Skin of body (tissue), 2 donors: ENCODE results near the gene KRT32. TPM values are rescaled to one million over a fixed set of nuclear protein-coding genes. Genes with fewer than 3 reads are reported as not detected.

ENCODE experiments used
- small RNA-seq: library from RNA; depleted of rRNA; stranded (forward); fragments of <200 nt; gene quantifications from one replicate; pipeline ENCODE3, GENCODE V24; 2014; ENCODE audit warnings: low replicate concordance
- total RNA-seq: library from RNA; depleted of rRNA; stranded (reverse); fragments of >200 nt; gene quantifications from one replicate; pipeline ENCODE4 v1.2.3, GENCODE V29; 2014

Gene KRT32
- total RNA-seq, 1 donor from 2014 or later = 28.0 TPM

Small RNAs within 50 kb of the gene (small RNA-seq; reads per million reads assigned to genes)
- 0.92 reads per million, percentile 77 among the genes with 10 or more reads in this experiment for gene RNU2-32P

Other genes with a start within 250 kb of the KRT32 start
- gene KRTAP9-2, start 240.7 kb downstream of the KRT32 start, total RNA-seq = 6.3 TPM
- gene KRTAP9-3, start 234.9 kb downstream of the KRT32 start, total RNA-seq = 7.3 TPM
- 8.5 TPM for gene KRTAP9-8, start 229.4 kb downstream of the KRT32 start, total RNA-seq
- gene KRTAP9-4, start 217.7 kb downstream of the KRT32 start, total RNA-seq = 6.5 TPM
- 2.6 TPM for gene KRTAP9-9, start 212.0 kb downstream of the KRT32 start, total RNA-seq
- gene KRTAP9-6, start 202.0 kb downstream of the KRT32 start, total RNA-seq = not detected
- not detected for gene KRTAP9-7, start 191.7 kb downstream of the KRT32 start, total RNA-seq
- 0.39 TPM for gene KRTAP29-1, start 164.5 kb downstream of the KRT32 start, total RNA-seq
- gene KRTAP16-1, start 158.1 kb downstream of the KRT32 start, total RNA-seq = 4.5 TPM
- gene KRTAP17-1, start 151.7 kb downstream of the KRT32 start, total RNA-seq = 7.9 TPM
- 22.0 TPM for gene KRT33A, start 116.6 kb downstream of the KRT32 start, total RNA-seq
- gene KRT33B, start 97.6 kb downstream of the KRT32 start, total RNA-seq = 7.7 TPM
- 19.5 TPM for gene KRT34, start 85.1 kb downstream of the KRT32 start, total RNA-seq
- 52.1 TPM for gene KRT31, start 69.8 kb downstream of the KRT32 start, total RNA-seq
- 0.99 TPM for gene KRT37, start 42.8 kb downstream of the KRT32 start, total RNA-seq
- gene KRT38, start 26.4 kb downstream of the KRT32 start, total RNA-seq = 7.2 TPM
- 31.5 TPM for gene KRT35, start 13.8 kb upstream of the KRT32 start, total RNA-seq
- 1.9 TPM for gene KRT36, start 22.5 kb upstream of the KRT32 start, total RNA-seq
- gene KRT13, start 38.2 kb upstream of the KRT32 start, total RNA-seq = 2.9 TPM
- gene KRT15, start 51.5 kb upstream of the KRT32 start, total RNA-seq = 348 TPM
- 75.9 TPM for gene KRT19, start 60.9 kb upstream of the KRT32 start, total RNA-seq
- 0.79 TPM for gene KRT9, start 104.7 kb upstream of the KRT32 start, total RNA-seq
- gene KRT14, start 119.5 kb upstream of the KRT32 start, total RNA-seq = 763 TPM
- gene KRT16, start 145.4 kb upstream of the KRT32 start, total RNA-seq = 142 TPM
- gene KRT17, start 157.2 kb upstream of the KRT32 start, total RNA-seq = 1,205 TPM
- gene EIF1, start 221.5 kb upstream of the KRT32 start, total RNA-seq = 136 TPM
- not detected for gene GAST, start 244.9 kb upstream of the KRT32 start, total RNA-seq